Measurements from ENCODE around the gene HLA-DQB1.

- TF ChIP-seq POLR2A (IDR thresholded peaks at IDR 0.05) = no peak
- no peak for TF ChIP-seq CTCF (IDR thresholded peaks at IDR 0.05)
Measured at GRCh38 chr6:32614366-32615081, 51.9 kb downstream of the HLA-DQB1 start.

Data from right lobe of liver (tissue), 4 donors.